Heart left ventricle (tissue), 16 donors: ENCODE data around the gene GPR139. TPM values are rescaled to one million over a fixed set of nuclear protein-coding genes. Genes with fewer than 3 reads are reported as not detected.

Experiments used
- ATAC-seq, 4 donors: fragments of 200-7000 bp; cut with Tn5 transposase; one replicate each; pipeline ENCODE4 v1.9.1; 2020 to 2022; ENCODE audit warnings: moderate library complexity in 4 of 4, mild to moderate bottlenecking in 3 of 4, moderate number of reproducible peaks in 1 of 4
- DNase-seq, 5 donors: peaks; one replicate each; pipeline ENCODE4 v3.0.0-alpha.2; 2020
- H3K27ac ChIP-seq, 12 donors: fragments of 200-600 bp; sonication (generic) in 4 of 12; one replicate each; pipeline versions ENCODE4 v1.5.0 to v1.8.0; 2016 to 2022; ENCODE audit warnings: mild to moderate bottlenecking in 2 of 12
- H3K27me3 ChIP-seq, 9 donors: fragments of 200-600 bp; sonication (generic) in 2 of 9; one replicate each; pipeline versions ENCODE4 v1.5.1 to v1.8.0; 2016 to 2022; ENCODE audit warnings: mild to moderate bottlenecking in 3 of 9
- H3K36me3 ChIP-seq, 9 donors: fragments of 200-600 bp; sonication (generic) in 2 of 9; one replicate each; pipeline versions ENCODE4 v1.5.0 to v1.8.0; 2018 to 2022; ENCODE audit warnings: mild to moderate bottlenecking in 2 of 9
- H3K4me1 ChIP-seq, 12 donors: fragments of 200-600 bp; sonication (generic) in 4 of 12; one replicate each; pipeline versions ENCODE4 v1.5.0 to v1.8.0; 2016 to 2022; ENCODE audit warnings: mild to moderate bottlenecking in 3 of 12
- H3K4me3 ChIP-seq, 12 donors: fragments of 200-600 bp; sonication (generic) in 4 of 12; one replicate each; pipeline versions ENCODE4 v1.5.0 to v1.8.0; 2017 to 2022; ENCODE audit warnings: mild to moderate bottlenecking in 9 of 12, moderate library complexity in 4 of 12
- H3K9me3 ChIP-seq, 12 donors: fragments of 200-600 bp; sonication (generic) in 4 of 12; one replicate each; pipeline versions ENCODE4 v1.5.0 to v1.8.0; 2016 to 2022; ENCODE audit warnings: mild to moderate bottlenecking in 1 of 12
- POLR2A ChIP-seq, 2 donors: fragments of 450-650 bp; IDR thresholded peaks; one replicate each; pipeline ENCODE4 v1.6.1; 2017; ENCODE audit warnings: antibody characterized with exemption in 2 of 2, mild to moderate bottlenecking in 2 of 2, moderate library complexity in 2 of 2
- WGBS, 4 donors: extraction: QIAGEN DNeasy Blood & Tissue Kit in 2 of 4; methylation state at CpG; one replicate each; pipeline versions ENCODE4 v1.1.5 to v1.1.7; 2013 to 2018; 5-methylcytosine and 5-hydroxymethylcytosine counted together
- intact Hi-C, 10 donors: fragments of 100-400 bp; cut with DNase I; formaldehyde crosslinking; loops; one replicate each; pipeline versions ENCODE4 v1.11.1 to v1.14.2; 2022
- polyA plus RNA-seq, 2 donors: library from polyadenylated mRNA; stranded (reverse); fragments of 200-250 nt; gene quantifications; one replicate each; pipeline ENCODE4 v1.2.3, GENCODE V29; 2013
- total RNA-seq, 9 donors: library from RNA; depleted of rRNA in 2 of 9; stranded (reverse); fragments of >200 nt in 2 of 9; fragmentation: NEBNext Ultra II Directional in 3 of 9; extraction: Animal tissue kit (Norgen Biotek cat#: 25700) in 3 of 9; gene quantifications; one replicate each; pipeline versions ENCODE4 v1.1.0 to v1.2.4, GENCODE V29; 2016 to 2023
- TF ChIP-seq, protein P1 (sequence below), 12 donors: fragments of 200-600 bp; sonication (generic) in 4 of 12; IDR thresholded peaks; one replicate each; pipeline versions ENCODE4 v1.5.0 to v1.8.0; 2018 to 2022; ENCODE audit warnings: antibody characterized with exemption in 12 of 12, mild to moderate bottlenecking in 5 of 12
- donor health status: ischemic (EF 13 %, LVEDD 7.1; RV severe dilation, severe dysfunction).
- donor health status: healthy with polysubstance abuse.
- donor health status: DM: no; HTN: yes; CAD: no.
- donor health status: DM: no; HTN: no; CAD: no.
- donor health status: ischemic (EF 25% LVEDD 6.9; RV normal size, moderate dysfunction).
- donor health status: ischemic (EF 25% LVEDD 5.7; RV mildly dilated, moderate dysfunction).
- donor health status: healthy.
- donor health status: DM: yes; HTN: yes; CAD: no.
- donor health status: ischemic (EF 35%, LVEDD 5.7; RV mildly dilated, moderate dysfunction).
- donor health status: nonischemic (EF 11% LVEDD 7.7; RV severe dilation, severe dysfunction).
- donor health status: DM: yes; HTN: yes; CAD: no.
- donor health status: PGD.
- donor health status: ischemic (EF 29% LVEDD 5.4; RV normal size, mild dysfunction).
- donor health status: nonischemic (EF 23%, LVEDD 6.1; RV moderate dilation, normal function).

Gene GPR139
- total and polyA plus RNA-seq, 11 donors, result not detected

DNA sequence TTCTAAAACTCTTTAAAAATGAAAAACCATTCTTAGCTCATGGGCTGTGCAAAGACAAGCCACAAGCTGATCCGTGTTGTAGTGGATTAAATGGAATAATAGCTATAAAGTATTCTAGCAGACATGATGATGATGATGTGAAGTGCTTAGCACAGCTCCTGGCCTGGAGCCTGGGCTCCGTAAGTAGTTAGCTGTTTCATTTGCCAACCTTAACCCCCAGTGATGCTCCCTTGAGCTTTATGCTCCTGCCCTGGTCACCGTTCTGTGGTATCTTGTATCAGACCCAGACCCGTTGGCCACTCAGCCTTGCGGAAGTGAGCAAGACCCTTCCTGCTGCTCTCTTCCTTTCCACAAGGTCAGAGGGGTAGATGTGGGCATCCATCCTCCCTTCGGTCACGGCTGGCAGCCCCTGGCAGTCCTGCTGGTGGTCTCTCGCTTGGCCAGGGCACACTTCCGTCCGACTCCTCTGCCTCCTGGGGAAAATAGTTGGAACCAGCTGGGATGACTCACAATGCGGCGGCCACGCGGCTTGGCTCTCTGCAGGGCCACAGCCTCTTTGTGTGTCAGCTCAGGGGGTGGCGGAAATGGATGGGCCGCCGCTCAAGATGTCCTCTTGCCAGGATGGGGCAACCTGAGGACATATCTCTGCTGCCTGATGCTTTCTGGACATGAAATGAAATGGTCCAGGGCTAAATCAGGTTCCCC, 79.1 kb downstream of the GPR139 start:
- Histone ChIP-seq H3K36me3 (no peaks in the 10 kb centered on the region), H3K27me3 (peaks cover 0 to 13% (median 0%) of the 10 kb centered on the region in 9 donors), H3K4me1 (no peaks in the 10 kb centered on the region), H3K9me3 (no peaks in the 10 kb centered on the region), H3K4me3 (no peak overlapping the region), H3K27ac (no peak overlapping the region)
- no peak for ATAC-seq
- no peak for DNase-seq
- TF ChIP-seq, protein P1, sequence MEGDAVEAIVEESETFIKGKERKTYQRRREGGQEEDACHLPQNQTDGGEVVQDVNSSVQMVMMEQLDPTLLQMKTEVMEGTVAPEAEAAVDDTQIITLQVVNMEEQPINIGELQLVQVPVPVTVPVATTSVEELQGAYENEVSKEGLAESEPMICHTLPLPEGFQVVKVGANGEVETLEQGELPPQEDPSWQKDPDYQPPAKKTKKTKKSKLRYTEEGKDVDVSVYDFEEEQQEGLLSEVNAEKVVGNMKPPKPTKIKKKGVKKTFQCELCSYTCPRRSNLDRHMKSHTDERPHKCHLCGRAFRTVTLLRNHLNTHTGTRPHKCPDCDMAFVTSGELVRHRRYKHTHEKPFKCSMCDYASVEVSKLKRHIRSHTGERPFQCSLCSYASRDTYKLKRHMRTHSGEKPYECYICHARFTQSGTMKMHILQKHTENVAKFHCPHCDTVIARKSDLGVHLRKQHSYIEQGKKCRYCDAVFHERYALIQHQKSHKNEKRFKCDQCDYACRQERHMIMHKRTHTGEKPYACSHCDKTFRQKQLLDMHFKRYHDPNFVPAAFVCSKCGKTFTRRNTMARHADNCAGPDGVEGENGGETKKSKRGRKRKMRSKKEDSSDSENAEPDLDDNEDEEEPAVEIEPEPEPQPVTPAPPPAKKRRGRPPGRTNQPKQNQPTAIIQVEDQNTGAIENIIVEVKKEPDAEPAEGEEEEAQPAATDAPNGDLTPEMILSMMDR (IDR thresholded peaks at IDR 0.05), result no peak
- no peak for TF ChIP-seq POLR2A (IDR thresholded peaks at IDR 0.05)
- WGBS, 4 donors, result 70 to 82% (median 78%) methylated on average over 10 to 17 of the region's 17 CpGs
- intact Hi-C loops, result loop anchor here in 1 of 10 donors (10.0 kb wide), 1 partner anchor 60 kb away; no protein-coding TSS in a partner anchor

DNA sequence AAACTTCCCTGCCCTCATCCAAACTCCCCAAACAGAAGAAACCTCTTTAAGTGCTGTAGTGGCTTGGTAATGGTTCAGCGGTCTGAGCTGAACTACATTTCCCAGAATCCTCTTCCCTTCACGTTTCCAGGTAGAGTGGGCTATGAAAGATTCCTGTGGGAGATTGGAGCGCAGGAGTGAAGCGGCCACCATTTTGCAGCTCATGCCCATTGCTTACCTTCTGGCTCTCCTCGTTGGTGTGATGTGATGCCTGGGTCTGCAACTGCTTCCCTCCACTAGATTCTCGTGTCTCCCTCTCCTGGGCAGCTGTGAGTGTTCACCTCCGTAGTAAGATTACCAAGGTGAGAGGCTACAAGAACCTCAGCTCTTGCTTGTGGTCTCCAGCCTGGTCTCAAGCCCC, 82.1 kb downstream of the GPR139 start:
- WGBS, 4 donors, result 41 to 61% (median 51%) methylated on average over 7 of the region's 7 CpGs
- no peak for DNase-seq
- TF ChIP-seq, protein P1 (IDR thresholded peaks at IDR 0.05), result no peak
- no peak for TF ChIP-seq POLR2A (IDR thresholded peaks at IDR 0.05)
- no peak overlapping the region for H3K27ac ChIP-seq
- no peaks in the 10 kb centered on the region for H3K4me1 ChIP-seq
- peaks cover 0 to 13% (median 0%) of the 10 kb centered on the region in 9 donors for H3K27me3 ChIP-seq
- no peaks in the 10 kb centered on the region for H3K36me3 ChIP-seq
- peaks cover 0 to 4% (median 0%) of the 10 kb centered on the region in 12 donors for H3K9me3 ChIP-seq
- no peak for ATAC-seq
- intact Hi-C loops, result loop anchor here in 1 of 10 donors (10.0 kb wide), 1 partner anchor 63 kb away; no protein-coding TSS in a partner anchor
- no peak overlapping the region for H3K4me3 ChIP-seq

DNA sequence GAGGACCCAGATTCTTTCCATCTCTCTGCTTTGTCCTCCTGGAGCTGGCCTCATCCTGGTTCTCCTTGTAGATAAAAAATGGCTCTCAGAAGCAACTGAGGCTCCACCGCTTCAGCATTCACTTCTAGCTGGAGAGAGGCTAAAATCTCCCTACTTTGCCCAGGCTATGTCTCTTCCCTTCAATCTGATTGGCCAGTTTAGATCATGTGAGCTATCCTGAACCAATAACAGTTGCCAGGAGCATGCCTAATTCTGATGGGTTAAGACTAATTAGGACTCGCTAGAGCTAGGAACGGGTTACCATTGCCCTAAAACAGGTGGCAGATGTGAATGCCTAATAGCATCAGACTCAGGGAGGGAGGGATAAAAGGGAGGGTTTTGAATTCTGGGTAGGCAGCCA, 89.6 kb downstream of the GPR139 start:
- no peaks in the 10 kb centered on the region for H3K36me3 ChIP-seq
- intact Hi-C loops, result no loop called here
- ATAC-seq, result no peak
- H3K9me3 ChIP-seq, result peaks cover 0 to 5% (median 0%) of the 10 kb centered on the region in 12 donors
- DNase-seq, result no peak
- H3K27me3 ChIP-seq, result peaks cover 0 to 20% (median 0%) of the 10 kb centered on the region in 9 donors
- no peak overlapping the region for H3K4me3 ChIP-seq
- WGBS, 4 donors, result 82 to 88% (median 86%) methylated on average over 3 of the region's 3 CpGs
- H3K4me1 ChIP-seq, result no peaks in the 10 kb centered on the region
- no peak overlapping the region for H3K27ac ChIP-seq
- TF ChIP-seq, protein P1 (IDR thresholded peaks at IDR 0.05), result no peak
- no peak for TF ChIP-seq POLR2A (IDR thresholded peaks at IDR 0.05)

Other genes with a start within 250 kb of the GPR139 start
- gene GPRC5B, start 189.0 kb downstream of the GPR139 start, total RNA-seq, result 100 to 1,000 TPM in 1 of 9 donors, 10 to 100 TPM in 8; 54.7 to 104 (median 77.9) TPM
- gene GPRC5B, start 189.0 kb downstream of the GPR139 start, polyA plus RNA-seq, result 10 to 100 TPM; 43.0 to 97.5 TPM